ENCODE measurements around the gene ANKS1B.
"Not testable (repeated sequence)": the region's sequence is repeated elsewhere in the genome, so short reads cannot be mapped to it uniquely, and the experiment has no call there.

ANKS1B gene

DNA sequence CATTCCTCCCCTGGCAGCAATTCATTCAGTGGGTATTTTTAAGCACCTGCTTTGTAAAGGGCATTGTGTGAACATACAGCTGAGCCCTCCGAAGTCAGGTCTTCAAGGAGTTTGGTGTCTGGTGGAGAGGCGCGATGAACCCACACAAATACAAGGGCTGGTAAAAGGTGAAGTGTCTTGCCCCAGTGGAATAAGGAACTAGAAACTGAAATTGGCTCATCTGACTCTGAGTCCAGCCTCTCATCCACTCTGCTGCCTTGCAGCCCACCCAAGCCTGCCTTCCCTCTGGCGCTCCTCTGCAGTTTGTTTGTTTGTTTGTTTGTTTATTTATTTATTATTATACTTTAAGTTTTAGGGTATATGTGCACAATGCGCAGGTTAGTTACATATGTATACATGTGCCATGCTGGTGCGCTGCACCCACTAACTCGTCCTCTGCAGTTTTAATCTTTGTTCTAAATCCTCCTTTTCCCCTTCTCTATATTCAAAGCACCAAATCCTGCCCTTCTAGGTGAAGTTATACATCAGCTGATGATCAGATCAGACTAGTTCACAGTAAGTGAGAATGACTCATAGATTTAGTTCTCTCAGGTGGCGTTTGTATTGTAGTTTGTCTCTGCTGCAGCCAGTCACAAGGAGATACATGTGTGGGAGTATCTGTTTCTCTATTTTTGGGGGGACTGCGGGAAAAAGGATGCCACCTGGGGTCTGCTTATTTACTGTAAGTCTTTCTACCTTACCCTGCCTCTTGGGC, 945.2 kb downstream of the ANKS1B start:
- DNase-seq = no peak

DNA sequence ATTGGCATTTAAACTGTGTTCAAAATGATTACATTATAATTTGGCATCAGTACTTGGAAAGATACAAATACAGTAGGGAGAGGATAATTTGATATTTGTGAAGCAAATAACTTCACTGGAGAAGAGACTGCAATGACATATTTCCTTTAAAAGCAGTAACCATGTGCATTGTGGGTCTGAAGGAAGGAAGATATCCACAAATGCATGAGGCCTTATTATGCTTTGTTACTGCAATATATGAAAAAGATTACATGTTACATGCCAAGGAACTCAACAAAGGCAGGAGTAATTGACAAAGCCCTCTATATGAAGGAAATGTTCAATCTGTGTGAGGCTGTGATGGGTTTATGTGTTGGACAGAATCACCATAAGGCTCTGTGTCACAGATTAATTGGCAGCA, 948.2 kb downstream of the ANKS1B start:
- no peak for DNase-seq

DNA sequence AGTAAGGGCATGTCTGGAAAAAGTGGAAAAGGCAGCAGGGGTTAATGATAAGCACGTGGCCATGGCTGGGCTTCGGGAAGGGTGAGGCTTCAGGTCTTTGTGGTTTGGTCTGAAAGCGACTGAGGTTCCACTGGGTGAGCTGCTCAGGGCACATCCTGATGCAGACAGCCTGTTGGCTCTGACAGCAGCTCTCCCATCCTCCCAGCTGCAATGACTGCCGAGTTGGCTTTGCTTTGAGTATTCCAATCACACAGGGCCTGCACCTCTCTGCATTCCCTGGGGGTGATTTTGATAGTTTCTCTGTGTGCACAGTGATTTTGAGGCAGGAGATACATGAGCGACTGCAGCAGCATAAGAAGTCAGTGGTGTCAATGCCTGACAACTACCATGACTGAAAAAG, 948.9 kb downstream of the ANKS1B start:
- DNase-seq = no peak

DNA sequence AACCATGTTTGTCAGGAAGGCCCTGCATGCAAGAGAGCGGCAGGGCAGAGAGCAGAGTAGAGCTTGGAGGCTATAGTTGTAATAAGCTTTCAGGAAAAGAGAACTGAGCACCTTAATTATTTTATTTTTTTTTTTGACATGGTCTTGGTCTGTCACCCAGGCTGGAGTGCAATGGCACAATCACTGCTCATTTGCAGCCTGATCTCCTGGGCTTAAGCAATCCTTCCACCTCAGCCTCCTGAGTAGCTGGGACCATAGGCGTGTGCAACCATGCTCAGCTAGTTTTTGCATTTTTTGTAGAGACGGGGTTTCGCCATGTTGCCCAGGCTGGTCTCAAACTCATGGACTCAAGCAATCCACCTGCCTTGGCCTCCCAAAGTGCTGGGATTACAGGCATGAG, 950.5 kb downstream of the ANKS1B start:
- not testable (repeated sequence) for DNase-seq

DNA sequence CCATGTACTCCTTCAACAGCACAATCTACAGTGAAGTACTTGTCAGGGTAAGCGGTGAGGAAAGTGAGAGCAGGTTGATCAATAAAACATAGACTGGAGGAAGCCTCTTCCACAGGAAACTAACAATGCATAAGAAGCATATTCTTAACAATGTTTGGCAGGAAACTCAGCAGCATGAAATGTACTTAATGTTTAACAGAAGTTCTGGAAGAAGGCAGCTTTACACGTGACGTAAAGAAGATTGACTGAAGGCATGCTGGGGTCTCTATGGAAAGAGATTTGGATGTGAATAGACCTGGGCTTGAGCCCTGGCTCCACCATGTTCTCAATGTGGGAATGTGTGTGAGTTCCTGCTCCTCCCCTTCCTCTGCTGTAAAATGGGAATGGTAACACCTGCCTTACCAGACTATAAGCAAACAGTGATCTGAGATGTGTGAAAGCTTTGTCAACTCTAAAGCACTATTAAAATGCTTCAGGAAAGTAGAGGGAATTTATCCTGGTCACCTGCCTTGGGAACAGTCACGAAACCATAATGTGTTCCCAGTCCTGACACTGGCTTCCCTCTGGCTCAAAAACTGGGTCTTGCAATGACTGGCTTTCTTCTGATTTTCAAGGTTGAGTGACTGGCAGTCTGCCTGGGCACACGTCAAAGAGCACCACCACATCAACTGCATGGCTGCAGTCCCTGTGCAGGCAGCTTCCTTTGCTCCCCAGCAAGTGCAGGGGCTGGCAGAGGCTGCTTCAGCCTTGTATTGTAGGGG, 955.0 kb downstream of the ANKS1B start:
- DNase-seq = no peak

DNA sequence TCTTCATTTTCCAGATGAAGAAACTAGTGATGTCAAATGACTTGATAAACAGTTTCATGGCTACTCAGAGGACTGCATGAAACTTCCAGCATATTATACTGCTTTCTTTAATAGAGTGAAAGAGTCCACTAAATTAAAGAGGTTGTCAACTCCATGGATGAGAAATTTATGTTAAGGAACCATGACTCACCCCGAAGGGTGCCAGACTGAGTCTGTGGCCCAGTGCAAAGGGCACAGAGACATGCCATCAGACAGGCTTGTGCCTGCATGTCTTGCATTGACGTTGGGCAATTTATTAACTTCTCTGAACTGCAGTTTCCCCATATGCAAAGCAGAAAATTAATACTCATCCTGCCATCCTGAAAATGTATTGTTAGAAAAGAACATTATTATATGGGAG, 957.3 kb downstream of the ANKS1B start:
- no peak for DNase-seq

DNA sequence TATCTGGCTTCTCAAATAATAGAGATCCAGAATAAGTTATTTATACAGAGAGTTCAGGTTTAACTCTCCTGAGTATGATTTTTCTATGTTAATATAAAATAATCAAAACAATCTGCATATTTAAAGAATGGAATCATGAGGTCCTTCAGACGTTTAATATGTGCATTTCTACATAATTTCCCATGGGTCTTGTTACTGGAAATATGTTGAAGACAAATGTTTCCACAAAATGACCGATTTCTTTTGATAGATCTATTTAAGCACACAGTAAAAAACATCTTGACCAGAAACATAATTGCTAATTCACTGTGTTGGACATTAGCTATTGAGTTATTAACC, 957.7 kb downstream of the ANKS1B start:
- DNase-seq = no peak

DNA sequence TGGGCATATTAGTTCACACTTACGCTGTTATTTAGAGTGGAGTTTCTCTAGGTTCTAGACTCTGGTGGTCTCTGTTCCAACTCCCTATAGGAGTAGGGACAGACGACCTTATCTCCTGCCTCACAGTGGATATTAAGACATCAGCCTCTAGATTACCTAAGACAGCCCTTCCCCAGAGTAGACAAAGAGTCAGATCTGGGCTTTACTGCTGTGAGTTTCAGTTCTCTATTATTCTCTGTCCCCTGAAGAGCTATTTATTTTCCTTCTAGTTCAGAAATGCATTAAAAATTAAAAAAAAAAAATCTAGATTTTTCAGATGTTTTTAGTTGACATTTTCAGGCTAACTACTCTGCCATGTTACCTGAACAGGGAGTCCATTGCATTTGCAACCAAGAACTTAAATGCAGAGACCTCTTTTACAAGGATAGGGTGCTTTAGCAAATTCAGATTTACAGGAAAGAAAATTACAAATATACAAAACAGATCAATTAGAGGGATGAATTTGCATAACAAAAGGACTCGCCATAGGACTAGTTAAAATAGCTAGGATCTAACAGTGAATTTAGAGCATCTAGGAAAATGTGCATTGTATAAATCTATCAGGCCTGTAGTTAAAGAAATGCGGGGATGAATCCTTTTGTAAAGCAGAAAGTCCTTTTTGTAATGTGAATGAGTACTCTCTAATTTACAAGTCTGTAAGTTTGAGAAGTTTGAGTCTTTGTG, 958.2 kb downstream of the ANKS1B start:
- DNase-seq = no peak

DNA sequence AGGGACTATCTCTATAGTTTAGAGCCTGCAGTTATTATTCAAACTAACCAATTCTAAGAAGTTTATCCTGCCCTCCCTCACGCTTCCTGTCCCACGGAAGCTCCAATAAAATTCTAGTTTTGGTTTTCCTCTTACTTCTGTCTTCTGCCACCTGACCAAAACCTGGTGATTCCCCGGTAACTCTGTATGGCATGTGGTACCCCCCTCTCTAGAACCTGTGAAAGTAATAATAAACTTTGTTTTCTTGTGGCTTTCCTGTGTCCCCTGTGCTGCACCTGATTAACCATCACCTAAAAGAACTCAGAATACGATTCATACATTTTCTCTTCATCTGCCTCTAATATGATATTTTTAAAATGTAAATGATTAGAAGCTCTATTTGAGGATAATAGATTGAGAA, 959.9 kb downstream of the ANKS1B start:
- no peak for DNase-seq

DNA sequence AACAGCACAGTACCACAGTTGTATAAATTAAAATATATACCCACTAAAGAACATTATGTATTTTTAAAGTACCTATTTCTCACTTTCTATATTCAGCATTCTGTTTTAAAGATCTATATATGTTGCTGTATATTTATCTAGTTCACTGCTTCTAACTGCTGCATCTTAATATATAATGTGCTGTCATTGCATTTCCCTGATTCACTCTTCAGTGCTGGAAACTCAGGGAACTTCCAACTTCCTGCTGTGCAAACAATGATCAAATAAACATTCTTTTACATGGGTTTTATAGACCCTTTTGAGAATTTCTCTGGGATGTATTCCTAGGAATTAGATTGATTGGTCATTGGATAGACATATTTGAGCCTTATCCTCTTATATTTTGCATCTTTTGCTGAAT, 960.5 kb downstream of the ANKS1B start:
- DNase-seq = no peak

DNA sequence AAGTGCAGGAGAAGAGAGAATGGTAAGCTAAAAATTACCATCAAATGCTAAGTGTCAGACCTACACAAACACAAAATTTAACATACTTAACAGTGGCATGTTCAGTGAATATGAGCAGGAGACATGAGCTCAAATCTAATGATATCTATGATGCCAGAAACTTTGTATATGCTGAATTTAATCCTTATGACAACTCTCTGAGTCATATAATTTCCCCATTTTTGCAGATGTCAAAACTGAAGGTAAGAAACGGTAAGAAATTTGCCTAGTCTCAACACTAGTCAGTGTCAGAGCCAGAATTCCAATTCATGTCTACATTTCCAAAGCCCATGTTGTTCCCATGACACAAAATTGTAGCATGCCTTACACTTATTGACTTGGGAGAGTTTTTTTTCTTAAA, 963.9 kb downstream of the ANKS1B start:
- no peak for DNase-seq

DNA sequence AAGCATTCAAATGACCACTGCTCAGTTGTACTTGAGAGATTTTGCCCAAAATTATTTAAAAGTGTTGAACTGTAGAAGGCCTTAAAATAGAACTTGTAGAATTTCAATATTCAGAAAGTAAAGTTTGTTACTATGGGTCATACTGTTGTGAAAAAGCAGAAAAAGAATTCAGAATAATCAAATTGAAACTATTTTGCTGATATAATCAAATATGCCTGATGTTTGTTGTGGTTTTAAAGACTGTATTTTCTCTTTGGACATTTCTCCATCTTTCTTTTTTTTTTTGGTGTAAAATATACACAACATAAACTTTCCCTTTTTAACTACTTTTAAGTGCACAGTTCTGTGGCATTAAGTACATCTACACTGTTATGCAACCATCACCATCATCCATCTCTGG, 964.9 kb downstream of the ANKS1B start:
- no peak for DNase-seq

DNA sequence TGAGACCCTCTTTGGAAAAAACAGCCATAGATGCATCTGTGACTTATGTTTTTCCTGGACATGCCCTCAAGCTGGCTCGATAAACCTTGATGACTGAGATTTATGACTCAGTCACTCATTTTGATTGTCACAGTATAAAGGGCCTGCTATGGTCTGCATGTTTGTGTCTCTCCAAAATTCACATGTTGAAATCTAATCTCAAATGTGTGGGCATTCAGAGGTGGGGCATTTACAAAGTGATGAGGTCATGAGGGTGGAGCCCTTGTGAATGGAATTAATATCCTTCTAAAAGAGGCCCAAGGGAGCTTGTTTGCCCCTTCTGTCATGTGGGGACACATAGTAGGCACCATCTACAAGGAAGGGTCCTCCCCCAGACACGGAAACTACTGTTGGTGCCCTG, 966.8 kb downstream of the ANKS1B start:
- DNase-seq = no peak

DNA sequence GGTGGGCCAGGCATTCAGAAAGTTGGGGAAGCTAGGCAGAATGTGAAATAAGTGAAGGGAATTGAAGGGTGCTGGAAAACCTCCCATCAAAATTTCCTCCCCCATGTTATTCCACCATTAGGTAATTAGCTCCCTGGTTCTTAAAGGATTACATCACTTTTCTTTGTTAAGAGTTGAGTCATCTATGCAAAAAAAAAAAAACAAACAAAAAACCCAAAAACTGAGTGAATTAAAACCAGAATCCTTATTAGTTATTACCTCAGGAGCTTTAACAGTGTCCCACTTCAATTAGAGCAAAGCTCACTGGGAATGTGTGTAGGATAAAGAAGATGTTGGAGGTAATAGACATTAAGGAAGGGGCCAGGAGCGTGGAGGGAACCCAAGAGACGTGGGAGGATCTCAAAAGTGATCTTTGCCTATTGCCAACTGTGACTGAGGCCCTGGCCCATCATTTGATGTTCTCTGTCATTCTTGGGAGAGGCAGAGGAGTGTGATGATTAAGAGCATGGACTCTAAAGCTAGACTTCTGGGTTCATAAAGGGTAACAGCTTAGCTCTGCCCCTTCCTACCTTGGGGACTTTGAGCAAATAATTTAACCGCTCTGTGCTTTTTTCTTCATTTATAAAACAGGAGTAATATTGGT, 975.0 kb downstream of the ANKS1B start:
- DNase-seq = no peak

DNA sequence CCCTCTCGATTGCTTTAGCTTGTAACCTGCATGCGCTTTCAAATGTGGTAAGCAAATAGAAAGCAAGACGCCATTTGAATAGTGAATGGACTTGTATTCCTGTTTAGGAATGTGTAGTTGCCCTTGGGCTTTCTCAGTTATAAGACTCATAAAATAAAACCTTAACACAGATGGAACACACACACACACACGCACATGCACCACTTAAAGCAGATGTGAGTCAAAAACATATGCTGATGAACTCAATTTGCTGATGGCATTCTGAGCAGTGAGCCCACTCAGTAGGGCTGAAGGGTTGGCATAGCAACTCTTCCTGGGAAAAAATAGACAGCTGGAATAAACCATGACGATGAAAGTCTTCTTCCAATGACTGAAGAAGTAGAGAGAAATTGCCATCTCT, 979.1 kb downstream of the ANKS1B start:
- DNase-seq = no peak

DNA sequence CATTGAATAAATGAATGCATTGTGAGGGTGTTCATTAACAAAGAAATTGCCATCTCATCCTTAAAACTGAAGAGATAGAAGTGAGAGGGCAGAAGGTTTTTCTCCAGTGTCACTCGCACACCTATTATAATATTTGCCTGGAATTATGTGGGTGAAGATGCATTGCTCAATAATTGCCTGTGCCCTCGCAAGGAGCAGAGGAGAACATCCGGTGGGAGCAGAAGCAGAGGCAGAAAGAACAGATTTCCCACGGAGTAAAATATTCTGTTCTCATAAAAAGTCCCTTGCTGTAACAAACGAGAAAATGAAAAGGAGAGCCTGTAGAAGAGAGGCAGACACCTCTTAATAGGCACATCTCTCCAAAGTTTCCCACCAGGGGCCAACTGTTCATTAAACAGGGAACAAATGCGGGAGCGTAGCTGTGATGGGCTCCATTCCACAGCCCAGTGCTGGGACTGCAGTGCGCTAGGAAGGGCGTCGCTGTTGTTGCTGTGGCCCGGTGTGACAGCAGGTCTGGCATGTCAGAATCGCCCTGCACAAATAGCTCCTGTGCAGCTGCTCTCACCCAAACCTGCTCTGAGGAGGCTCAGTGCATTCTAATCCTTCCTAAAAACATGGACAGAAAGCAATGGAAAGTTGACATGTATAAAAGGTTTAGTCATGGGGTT, 979.8 kb downstream of the ANKS1B start:
- DNase-seq = no peak

DNA sequence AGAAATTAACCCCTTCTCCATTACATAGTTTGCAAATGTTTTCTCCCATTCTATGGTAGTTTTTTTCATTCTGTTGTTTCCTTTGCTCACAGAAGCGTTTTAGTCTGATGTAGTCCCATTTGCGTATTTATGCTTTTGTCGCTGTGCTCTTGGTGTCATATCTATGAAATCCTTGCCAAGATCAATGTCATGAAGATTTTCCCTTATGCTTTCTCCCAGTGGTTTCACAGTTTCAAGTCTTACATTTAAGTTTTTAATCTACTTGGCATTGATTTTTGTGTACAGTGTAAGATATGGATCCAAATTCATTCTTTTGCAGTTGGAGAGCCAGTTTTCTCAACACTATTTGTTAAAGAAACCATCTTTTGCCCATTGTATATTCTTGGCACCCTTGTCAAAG, 982.0 kb downstream of the ANKS1B start:
- DNase-seq = no peak

DNA sequence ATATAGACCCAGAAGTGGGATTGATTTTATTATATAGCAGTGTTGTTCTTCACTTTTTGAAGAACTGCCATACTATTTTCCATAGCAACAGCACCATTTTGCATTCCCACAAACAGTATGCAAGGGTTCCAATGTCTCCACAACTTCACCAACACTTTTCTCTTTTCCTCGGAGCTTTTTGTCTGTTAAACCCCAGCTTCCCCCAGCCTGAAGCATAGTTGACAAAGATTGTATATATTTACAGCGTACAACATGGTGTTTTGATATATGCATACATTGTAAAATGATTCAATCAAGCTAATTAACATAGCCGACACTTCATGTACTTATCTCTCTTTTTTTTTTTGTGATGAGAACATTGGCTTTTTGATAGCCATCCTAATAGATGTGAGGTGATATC, 982.6 kb downstream of the ANKS1B start:
- DNase-seq = no peak

DNA sequence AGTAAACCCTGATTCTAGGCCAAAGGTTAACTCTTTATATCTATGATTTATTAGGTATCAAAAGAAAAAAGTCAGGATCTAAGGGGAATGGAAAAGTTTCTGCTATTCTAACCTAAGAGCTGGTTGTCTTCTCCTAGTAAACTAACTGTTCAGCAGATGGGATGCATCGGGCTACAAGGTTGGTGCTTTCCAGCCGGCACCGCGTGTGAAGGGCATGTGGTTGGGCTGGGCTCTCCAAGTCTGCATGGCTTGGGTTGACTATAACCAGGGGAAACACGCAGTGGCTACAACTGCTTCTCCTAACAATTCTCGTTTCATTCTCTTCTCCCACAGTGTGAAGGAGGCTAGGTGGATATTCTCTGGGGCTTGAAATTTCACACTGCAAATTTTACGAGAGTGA, 985.2 kb downstream of the ANKS1B start:
- no peak for DNase-seq

DNA sequence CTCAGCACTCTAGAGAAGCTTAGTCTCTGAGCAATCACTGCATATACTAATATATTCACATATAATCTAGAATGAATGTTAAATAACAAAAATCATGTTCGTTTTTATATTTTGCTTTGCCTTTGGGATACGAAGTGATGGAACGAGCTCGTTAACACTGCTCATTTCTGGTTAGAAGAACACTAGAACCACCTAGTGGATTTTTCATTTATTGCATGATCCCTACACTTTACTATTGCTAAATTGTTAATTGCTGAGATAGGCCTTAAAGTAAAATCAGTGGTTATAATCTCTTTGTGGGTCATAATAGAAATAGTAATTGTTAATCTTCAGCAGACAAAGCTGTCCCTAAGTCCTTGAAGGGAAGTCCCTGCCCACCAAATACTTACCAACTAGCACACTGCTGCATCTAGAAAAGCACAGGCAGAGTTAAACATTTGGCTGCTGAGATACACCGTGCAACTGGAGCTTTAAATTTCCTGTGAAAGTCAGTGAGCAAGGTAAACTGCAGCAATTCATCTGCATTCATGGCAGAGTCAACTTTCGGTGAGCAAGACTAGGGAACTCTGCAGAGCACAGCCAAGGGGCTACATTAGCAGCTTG, 985.9 kb downstream of the ANKS1B start:
- DNase-seq = peak in 3 of 4 experiments; percentile 8 to 55 (median 46)

DNA sequence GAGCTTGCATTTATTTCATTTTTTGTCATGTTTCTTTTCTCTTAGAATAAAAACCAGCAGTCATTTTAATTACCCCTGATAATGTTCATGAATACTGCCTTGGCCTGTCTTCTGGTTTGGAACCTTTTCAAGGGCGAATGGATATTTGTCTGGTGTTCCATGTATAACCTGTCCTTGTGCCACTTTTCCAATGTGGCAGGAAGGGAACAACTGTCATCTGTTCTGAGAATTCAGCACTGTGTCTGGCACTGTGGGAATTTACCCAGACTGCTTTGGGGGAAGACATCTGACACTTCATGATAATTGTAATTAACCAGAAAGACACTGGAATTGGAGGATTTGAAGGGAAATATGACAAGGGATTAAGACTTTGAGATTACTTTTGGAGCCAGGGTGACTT, 986.8 kb downstream of the ANKS1B start:
- DNase-seq = no peak

DNA sequence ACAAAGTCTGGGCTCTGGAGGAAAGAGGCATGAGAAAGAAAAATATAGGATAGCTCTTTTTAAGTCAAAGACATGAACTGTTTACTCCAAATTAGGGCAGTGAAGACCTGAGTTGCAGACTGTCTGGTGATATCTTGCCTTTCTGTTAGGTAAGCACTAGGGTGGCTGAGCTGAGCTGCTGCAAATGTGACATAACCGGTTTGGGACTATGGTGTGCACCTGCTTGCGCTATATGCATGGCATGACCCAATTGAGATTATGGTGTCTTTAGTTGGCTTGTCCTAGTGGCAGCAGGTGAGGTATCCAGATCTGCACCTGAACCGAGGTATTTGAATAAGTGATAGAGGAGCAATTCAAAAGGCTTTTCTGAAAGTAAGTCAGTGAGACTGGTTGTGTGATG, 994.1 kb downstream of the ANKS1B start:
- no peak for DNase-seq

Data from suppressor macrophage (primary cell).